NK-92 treated with Interleukin-12 subunit alpha and Interleukin-12 subunit beta, amount 100 ng/mL, for 24 hours (cell line): Measurements from ENCODE around the gene CMIP.
A peak's percentile ranks its signal among the peaks of the same experiment; 100 is the strongest.
"Not testable (repeated sequence)": the region's sequence is repeated elsewhere in the genome, so short reads cannot be mapped to it uniquely, and the experiment has no call there.

Experiments used
- DNase-seq: peaks from one replicate; lab custom pipeline; 2025; lab: John Stamatoyannopoulos, UW

Gene CMIP

GRCh38 chr16:81517629-81518438 lies 73.2 kb downstream of the CMIP start:
- DNase-seq: no peak

DNA sequence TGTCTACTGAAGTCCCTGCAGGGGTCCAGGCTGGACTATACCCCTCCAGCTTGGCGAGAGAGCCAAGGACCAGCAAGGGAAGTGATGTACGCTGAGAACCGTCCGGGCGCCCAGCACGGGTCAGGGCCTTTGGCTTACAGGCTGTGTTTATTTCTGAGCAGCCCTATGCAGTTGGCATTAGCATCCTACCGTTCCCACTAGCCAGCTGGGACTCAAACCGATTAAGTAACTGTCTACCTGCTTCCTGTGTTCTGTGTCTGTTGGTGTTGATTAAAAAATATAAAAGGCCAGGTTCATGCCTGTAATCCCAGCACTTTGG lies 73.8 kb downstream of the CMIP start:
- no peak for DNase-seq

DNA sequence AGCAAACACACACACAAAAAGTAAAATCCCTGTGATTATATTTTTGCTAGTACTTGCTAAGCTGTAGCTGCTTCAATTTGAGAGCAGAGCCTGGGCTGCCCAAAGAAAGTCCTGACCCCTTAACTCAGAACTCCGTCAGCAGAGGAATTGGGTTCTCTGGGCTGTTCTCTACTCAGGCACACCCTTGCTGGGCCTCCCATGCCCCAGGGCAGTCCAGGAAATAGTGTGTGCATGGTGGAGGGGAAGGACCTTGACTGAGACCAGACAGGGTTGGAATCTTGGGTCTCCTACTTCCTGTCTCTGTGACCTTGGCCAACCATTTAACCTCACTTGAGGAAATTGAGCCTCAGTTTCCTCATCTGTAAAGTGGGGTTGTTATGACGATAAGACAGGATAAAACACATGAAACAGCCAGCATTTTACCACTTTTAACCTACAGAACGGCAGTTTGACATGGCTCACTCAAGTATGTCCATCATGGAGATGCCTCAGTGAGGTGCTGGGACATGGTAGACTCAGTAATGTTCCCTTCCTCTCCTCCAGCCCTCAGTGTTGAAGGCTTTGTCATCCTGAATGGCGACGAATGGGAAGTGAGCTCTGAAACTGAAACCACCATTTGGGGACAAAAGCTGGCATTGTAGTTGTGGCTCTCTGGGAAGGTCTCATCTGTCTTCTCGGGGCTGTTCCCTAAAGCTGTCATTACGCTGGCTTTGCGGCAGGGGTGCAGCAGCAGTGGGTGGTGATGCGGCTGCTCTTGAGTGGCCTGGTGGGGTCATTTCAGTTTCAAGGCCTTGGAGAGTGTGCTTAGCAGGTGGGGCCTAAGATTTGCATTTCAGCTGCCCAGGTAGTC lies 74.9 kb downstream of the CMIP start:
- DNase-seq: no peak

GRCh38 chr16:81520151-81520470 lies 75.5 kb downstream of the CMIP start:
- peak; percentile 12 for DNase-seq

- DNase-seq: no peak
Observed at GRCh38 chr16:81520560-81521135, 76.0 kb downstream of the CMIP start.

GRCh38 chr16:81521141-81521626 lies 76.6 kb downstream of the CMIP start:
- peak; percentile 87 for DNase-seq

- peak; percentile 50 for DNase-seq
Observed at GRCh38 chr16:81522108-81522701, 77.6 kb downstream of the CMIP start.

DNA sequence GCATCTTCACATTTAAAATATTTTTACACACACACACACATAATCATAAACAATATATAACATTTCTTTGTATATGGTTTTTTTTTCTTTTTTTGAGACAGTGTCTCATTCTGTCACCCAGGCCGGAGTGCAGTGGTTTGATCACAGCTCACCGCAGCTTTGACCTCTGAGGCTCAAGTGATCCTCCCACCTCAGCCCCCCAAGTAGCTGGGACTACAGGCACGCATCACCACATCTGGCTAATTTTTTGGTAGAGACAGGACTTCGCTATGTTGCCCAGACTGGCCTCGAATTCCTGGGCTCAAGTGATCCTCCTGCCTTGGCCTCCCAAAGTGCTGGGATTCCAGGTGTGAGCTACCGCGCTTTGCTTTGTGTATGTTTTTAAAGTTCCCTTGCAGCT lies 78.2 kb downstream of the CMIP start:
- peak; percentile 31 for DNase-seq

GRCh38 chr16:81523387-81524115 lies 78.9 kb downstream of the CMIP start:
- peak; percentile 36 for DNase-seq

DNA sequence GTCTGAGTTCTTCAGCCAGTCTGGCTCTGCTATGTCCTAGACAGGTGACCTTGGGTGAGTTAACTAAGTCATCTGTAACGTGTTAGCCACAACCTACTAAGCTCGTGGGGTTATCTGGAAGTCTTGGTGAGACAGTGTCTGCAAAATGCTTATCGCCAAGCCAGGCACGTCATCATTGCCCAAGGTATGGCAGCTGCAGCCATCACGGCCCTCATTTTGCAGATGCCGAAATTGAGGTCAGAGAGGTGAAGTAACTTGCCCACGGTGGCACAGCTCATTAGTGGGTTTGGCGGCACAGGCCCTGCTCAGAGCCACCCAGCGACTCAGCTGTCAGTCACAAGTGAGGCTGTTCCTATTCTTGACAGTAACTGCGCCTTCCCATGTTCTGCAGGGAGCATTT lies 79.8 kb downstream of the CMIP start:
- peak; percentile 82 for DNase-seq

GRCh38 chr16:81524885-81525284 lies 80.3 kb downstream of the CMIP start:
- not testable (repeated sequence) for DNase-seq

GRCh38 chr16:81526199-81526598 lies 81.6 kb downstream of the CMIP start:
- DNase-seq: no peak

DNA sequence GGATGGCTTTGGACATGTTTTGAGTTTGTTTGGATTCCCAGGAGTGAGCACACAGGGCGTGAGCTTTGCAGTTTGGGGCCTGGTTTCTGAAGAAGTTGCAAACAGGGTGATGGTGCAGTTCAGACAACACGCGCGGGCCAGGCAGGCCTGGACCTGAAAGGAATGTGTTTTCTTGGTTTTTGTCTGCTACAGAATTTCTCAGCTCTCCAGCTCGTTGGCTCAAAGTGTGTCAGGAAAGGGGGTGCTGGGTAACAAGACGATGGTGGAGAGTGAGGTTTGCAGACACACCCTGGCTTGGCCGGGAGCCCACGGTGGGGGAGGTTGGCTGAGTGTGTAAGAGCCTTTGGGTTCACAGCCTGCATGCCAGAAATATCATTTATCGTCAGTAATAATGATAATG lies 82.3 kb downstream of the CMIP start:
- DNase-seq: no peak

DNA sequence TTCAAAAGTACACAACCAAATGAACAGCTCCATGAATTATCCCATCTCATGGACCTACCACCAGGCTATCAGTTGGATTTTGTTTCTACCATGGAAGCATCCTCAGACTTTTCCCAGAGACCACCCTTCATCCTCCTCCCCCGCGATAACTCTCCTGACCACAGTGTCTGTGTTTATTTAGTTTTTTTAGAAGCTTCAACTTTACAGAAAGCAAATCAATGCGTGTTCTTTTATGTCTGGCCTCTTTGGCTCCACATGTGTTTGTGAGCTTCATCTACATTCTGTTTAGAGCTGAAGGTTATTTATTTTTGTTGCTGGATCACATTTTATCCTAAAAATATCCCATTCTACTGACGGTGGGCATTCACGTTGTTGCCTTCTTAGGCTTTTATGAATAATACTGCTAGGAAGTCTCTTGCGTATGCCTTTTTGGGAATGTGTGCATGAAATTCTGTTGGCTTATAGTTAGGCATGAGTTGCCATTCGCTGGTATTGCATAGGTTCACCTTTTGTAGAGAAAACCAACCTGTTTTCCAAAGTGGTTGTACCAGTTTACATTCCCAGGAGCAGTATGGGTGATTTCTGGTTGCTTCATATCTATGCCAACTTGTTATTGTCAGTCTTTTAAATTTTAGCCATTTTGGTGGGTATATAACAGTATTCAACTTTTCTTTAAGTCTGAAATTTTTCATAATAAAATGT lies 83.0 kb downstream of the CMIP start:
- DNase-seq: no peak

GRCh38 chr16:81528256-81528655 lies 83.6 kb downstream of the CMIP start:
- no peak for DNase-seq

DNA sequence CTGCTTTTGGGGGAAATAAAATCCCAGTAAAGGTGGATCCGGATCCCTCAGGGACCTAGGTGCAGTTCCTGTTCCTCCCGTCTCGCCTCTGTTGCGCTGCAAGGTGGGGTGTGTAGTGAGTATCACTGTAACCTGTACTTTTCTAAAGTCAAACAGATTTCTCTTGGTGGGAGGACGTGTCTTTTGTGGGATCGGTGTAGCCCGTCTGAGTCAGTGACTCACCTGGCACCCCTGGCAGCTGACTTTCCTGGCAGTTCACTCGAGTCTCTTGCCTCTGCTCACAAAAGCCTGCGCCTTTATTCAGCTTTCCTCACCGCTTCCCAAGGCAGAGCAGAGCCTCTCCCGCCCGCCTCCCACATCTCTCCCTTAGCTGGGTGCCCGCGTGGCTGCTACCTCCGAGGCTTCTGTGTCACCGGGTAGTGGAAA lies 85.7 kb downstream of the CMIP start:
- DNase-seq: no peak

DNA sequence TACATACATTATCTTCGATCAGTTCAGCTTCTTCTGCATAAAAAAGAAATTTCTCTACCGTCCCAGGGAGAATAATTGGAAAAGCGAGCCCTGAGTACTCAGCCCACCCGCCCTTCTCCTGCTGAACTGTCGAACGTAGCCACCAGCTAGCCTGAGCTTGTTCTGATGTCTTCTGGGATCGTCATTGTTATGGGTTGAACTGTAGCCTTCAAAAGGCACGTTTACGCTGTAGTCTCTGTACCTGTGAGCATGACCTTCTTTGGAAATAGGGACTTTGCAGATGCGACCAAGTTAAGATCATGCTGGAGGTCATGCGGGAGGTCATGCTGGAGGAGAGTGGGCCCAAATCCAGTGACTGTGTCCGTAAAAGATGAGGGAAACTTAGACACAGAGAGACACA lies 86.2 kb downstream of the CMIP start:
- no peak for DNase-seq

DNA sequence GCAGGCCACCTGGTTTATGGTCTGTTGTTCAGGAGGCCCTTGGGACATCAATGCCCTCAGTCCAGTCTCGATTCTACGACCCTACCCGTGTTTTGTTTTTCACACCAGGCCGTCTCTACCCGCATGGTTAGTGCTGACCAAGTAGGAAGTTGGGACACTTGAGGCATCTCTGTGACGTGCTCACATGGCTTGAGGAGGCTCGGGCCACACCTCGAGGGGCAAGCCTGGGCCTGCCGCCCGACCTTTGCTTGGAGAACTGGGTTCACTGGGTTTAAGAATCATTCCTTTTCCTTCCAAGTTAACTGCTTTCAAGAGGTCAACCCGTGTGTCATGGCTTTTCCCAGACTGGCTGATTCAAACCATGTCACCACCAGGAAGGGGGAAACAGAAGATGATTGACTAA lies 86.8 kb downstream of the CMIP start:
- DNase-seq: no peak

DNA sequence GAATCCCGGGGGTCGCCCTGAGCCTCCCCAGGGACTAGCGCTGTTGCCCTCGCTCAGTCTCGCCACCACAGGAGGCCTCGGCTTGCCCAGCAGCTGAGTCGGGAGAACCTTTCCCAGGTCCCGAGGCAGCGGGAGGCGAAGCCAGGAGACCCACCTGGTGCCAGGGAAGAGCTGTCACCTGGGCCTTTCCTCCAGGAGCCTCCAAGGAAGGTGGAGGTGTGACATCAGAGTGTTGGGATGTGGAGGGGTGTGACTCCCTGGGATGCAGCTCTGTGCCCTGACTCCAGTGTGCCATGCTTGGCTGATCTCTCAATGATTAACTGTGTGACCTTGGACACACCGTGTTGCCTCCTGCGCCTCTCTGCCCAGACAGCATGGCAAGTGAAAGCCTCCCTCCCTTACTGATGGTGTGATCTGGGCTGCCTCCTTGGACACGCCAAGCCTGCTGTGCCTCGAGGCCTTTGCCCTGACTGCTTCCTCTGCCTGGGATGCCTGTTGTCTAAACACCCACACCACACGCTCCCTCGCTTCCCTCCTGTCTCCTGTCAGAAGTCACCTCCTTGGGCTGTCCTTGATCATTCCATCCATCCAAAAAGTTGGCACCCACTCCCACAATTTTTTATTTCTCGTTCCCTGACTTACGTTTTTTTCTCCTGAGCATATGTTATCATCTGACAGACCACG lies 88.0 kb downstream of the CMIP start:
- DNase-seq: no peak

DNA sequence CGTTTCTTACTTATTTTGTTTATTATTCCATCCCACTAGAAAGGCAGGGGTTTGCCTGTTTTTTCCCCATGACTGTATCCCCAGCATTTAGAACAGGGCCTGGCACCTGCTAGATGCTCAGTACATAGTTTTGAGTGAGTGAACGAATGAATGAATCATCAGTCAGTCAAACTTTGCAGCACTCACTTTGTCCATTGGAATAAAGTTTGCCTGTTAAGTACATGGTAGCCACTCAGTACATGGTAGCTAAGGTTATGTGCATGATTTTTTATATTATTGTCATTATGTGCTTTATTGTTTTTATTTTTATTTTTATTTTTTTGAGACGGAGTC lies 88.5 kb downstream of the CMIP start:
- no peak for DNase-seq
